Epithelial cell of alveolus of lung (primary cell): Measurements from ENCODE around the gene IL17RE. TPM values are rescaled to one million over a fixed set of nuclear protein-coding genes. Genes with fewer than 3 reads are reported as not detected.

Experiments used
- total RNA-seq: library from RNA; depleted of rRNA; stranded (reverse); fragments of >200 nt; gene quantifications from 2 replicates; pipeline ENCODE4 v1.2.1, GENCODE V29; 2015

IL17RE gene
- 0.88 and 1.0 TPM in 2 replicates for total RNA-seq

GRCh38 chr3:9902372-9903237, at the start of gene IL17RE:
IL17RE (plus strand) TSS chr3:9902848; CDS start chr3:9902933, 85 bp downstream.

DNA sequence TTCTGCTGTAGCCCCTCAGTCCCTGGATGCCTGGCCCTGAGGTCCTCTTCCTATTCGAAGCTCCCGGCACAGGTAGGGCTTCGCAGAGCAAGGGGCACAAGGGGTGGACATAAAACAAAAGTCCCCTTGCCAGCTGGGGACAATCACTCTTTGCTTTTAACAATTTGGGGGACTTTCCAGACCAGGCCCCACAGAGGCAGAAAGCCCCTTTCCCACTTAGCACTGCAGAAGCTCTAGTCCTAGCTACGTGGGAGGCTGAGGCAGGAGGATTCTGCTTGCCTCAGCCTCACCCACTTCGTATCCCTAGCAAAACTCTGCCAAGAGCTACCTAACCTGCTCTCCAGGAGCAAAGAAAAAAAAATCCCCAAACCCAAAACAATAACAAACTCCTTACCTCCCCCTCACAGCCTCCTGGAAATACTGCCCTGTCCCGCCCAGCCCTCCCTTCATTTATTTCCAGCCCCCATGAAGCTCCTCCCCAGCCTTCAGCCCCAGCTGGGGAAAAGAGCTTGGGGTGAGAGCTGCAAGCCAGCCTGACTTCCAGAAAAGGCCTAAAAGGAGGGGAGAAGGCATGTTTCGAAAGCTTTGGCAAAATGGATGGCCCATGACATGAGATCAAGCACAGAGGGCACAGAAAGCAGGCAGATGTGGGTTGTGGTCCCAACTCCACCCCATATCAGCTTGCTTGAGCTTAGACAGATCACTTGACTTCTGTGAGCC, 22.7 kb upstream of the IL17RE start, which contains the start of gene CIDEC:
Gene CIDEC, minus strand, starts transcription at position 424 of the 720 bp plus-strand sequence. CDS start 1,767 bp downstream, outside the sequence.

GRCh38 chr3:9890249-9891071, 12.2 kb upstream of the IL17RE start, which contains the start of gene JAGN1:
JAGN1 (plus strand) TSS chr3:9890610; CDS start chr3:9890723, 113 bp downstream.

GRCh38 chr3:9916734-9917680, 14.4 kb downstream of the IL17RE start, which contains the start of gene IL17RC:
IL17RC (plus strand) TSS chr3:9917098; CDS start chr3:9917316, 218 bp downstream.

GRCh38 chr3:9933561-9934234, 31.1 kb downstream of the IL17RE start, which contains the start of gene CRELD1:
CRELD1 (plus strand) TSS chr3:9933834; CDS start chr3:9934439, 605 bp downstream.

GRCh38 chr3:9951962-9952805, 49.5 kb downstream of the IL17RE start, which contains the start of gene PRRT3:
PRRT3 (minus strand) TSS chr3:9952408; CDS start chr3:9950115, 2,293 bp downstream.

Other genes with a start within 250 kb of the IL17RE start
- not detected in 2 replicates for gene CPNE9, start 199.0 kb upstream of the IL17RE start, total RNA-seq
- gene BRPF1, start 171.1 kb upstream of the IL17RE start, total RNA-seq = 10.5 and 11.5 TPM in 2 replicates
- 13.9 and 18.1 TPM in 2 replicates for gene OGG1, start 152.9 kb upstream of the IL17RE start, total RNA-seq
- gene CAMK1, start 132.9 kb upstream of the IL17RE start, total RNA-seq = 24.8 and 31.1 TPM in 2 replicates
- 98.4 and 133 TPM in 2 replicates for gene TADA3, start 110.4 kb upstream of the IL17RE start, total RNA-seq
- 90.5 and 289 TPM in 2 replicates for gene ARPC4, start 109.8 kb upstream of the IL17RE start, total RNA-seq
- gene TTLL3, start 92.6 kb upstream of the IL17RE start, total RNA-seq = 2.1 and 23.8 TPM in 2 replicates
- gene RPUSD3, start 58.8 kb upstream of the IL17RE start, total RNA-seq = 46.7 and 59.6 TPM in 2 replicates
- gene CIDEC, start 22.6 kb upstream of the IL17RE start, total RNA-seq = not detected in 2 replicates
- 43.6 and 54.5 TPM in 2 replicates for gene JAGN1, start 12.2 kb upstream of the IL17RE start, total RNA-seq
- 34.1 and 39.6 TPM in 2 replicates for gene IL17RC, start 14.2 kb downstream of the IL17RE start, total RNA-seq
- 18.8 and 21.3 TPM in 2 replicates for gene CRELD1, start 31.0 kb downstream of the IL17RE start, total RNA-seq
- 3.6 and 10.7 TPM in 2 replicates for gene PRRT3, start 49.6 kb downstream of the IL17RE start, total RNA-seq
- gene EMC3, start 84.0 kb downstream of the IL17RE start, total RNA-seq = 38.4 and 115 TPM in 2 replicates
- 14.4 and 20.2 TPM in 2 replicates for gene FANCD2, start 123.6 kb downstream of the IL17RE start, total RNA-seq
- not detected in 2 replicates for gene FANCD2OS, start 205.4 kb downstream of the IL17RE start, total RNA-seq
- 117 and 177 TPM in 2 replicates for gene BRK1, start 212.8 kb downstream of the IL17RE start, total RNA-seq
- gene VHL, start 238.9 kb downstream of the IL17RE start, total RNA-seq = 23.0 and 49.1 TPM in 2 replicates